ENCODE results near the gene DLL1. TPM values are rescaled to one million over a fixed set of nuclear protein-coding genes. Genes with fewer than 3 reads are reported as not detected.

The DLL1 gene
- total RNA-seq, 1 experiment from 2014 or later: 0.84 TPM

- CTCF ChIA-PET: no interaction called here
- no peaks in the 10 kb centered on the region for H4K20me1 ChIP-seq (ENCODE audit: low read length)
- TF ChIP-seq EZH2 (IDR thresholded peaks at IDR 0.05; ENCODE audit: low read length, unreplicated experiment) (no peak), EZH2phosphoT487 (IDR thresholded peaks at IDR 0.05; ENCODE audit: borderline replicate concordance, low read length) (no peak), CTCF (conservative IDR thresholded peaks at IDR 0.05; ENCODE audit: low read depth, low read length) (no peak)
- H2AFZ ChIP-seq (ENCODE audit: low read length): no peak overlapping the region
- H3K9ac ChIP-seq (ENCODE audit: low read length): no peak overlapping the region
- POLR2A ChIA-PET (ENCODE audit: unreplicated experiment): no interaction called here
- no peaks in the 10 kb centered on the region for H3K79me2 ChIP-seq (ENCODE audit: low read length)
- H3K9me2 ChIP-seq (replicated peaks; ENCODE audit: low read length): no peaks in the 10 kb centered on the region
- no peaks in the 10 kb centered on the region for H3K36me3 ChIP-seq (ENCODE audit: low read depth, low read length)
- H3K4me3 ChIP-seq (ENCODE audit: low read length): peak overlapping the region; percentile 68
- peaks cover 37% of the 10 kb centered on the region for H3K27me3 ChIP-seq (ENCODE audit: low read length)
- H3F3A ChIP-seq (ENCODE audit: low read length, unreplicated experiment): no peaks in the 10 kb centered on the region
- no peak for DNase-seq
- no peak overlapping the region for H3K27ac ChIP-seq (ENCODE audit: low read length)
- intact Hi-C loops (cut with micrococcal nuclease): no loop called here
- H3K9me3 ChIP-seq (ENCODE audit: low read length): no peaks in the 10 kb centered on the region
- no peak for ATAC-seq
- peaks cover 10% of the 10 kb centered on the region for H3K4me1 ChIP-seq (ENCODE audit: insufficient read depth, low read length)
- no TSS peak for BruUV-seq (replicated peaks)
- 0 out of 2 replicates have a peak overlapping the region, but pooled peaks have one; percentile 83 for H3K4me2 ChIP-seq (ENCODE audit: low read length)
Measured at GRCh38 chr6:170296423-170296745, 5.5 kb upstream of the DLL1 start.

GRCh38 chr6:170295510-170296422, 4.9 kb upstream of the DLL1 start:
- no peaks in the 10 kb centered on the region for H3K9me2 ChIP-seq (replicated peaks; ENCODE audit: low read length)
- TF ChIP-seq EZH2 (IDR thresholded peaks at IDR 0.05; ENCODE audit: low read length, unreplicated experiment) (no peak), EZH2phosphoT487 (IDR thresholded peaks at IDR 0.05; ENCODE audit: borderline replicate concordance, low read length) (peak; percentile 52; the same call in 1 of the 2 replicates)
- peak overlapping the region; percentile 80 for H2AFZ ChIP-seq (ENCODE audit: low read length)
- H3K36me3 ChIP-seq (ENCODE audit: low read depth, low read length): no peaks in the 10 kb centered on the region
- H3K9me3 ChIP-seq (ENCODE audit: low read length): no peaks in the 10 kb centered on the region
- no peak overlapping the region for H3K9ac ChIP-seq (ENCODE audit: low read length)
- ChIA-PET CTCF (no interaction called here), POLR2A (ENCODE audit: unreplicated experiment) (no interaction called here)
- peak; percentile 39 for ATAC-seq
- H3F3A ChIP-seq (ENCODE audit: low read length, unreplicated experiment): no peaks in the 10 kb centered on the region
- peak overlapping the region; percentile 83 for H3K4me2 ChIP-seq (ENCODE audit: low read length)
- no TSS peak for BruUV-seq (replicated peaks)
- H3K27ac ChIP-seq (ENCODE audit: low read length): no peak overlapping the region
- H3K4me3 ChIP-seq (ENCODE audit: low read length): peak overlapping the region; percentile 68
- peaks cover 10% of the 10 kb centered on the region for H3K4me1 ChIP-seq (ENCODE audit: insufficient read depth, low read length)
- intact Hi-C loops (cut with micrococcal nuclease): no loop called here
- DNase-seq: peak; percentile 32
- peaks cover 37% of the 10 kb centered on the region for H3K27me3 ChIP-seq (ENCODE audit: low read length)
- H4K20me1 ChIP-seq (ENCODE audit: low read length): no peaks in the 10 kb centered on the region
- H3K79me2 ChIP-seq (ENCODE audit: low read length): no peaks in the 10 kb centered on the region

- Histone ChIP-seq H3F3A (ENCODE audit: low read length, unreplicated experiment) (no peaks in the 10 kb centered on the region), H3K4me1 (ENCODE audit: insufficient read depth, low read length) (peaks cover 10% of the 10 kb centered on the region), H2AFZ (ENCODE audit: low read length) (peak overlapping the region; percentile 80), H3K9me3 (ENCODE audit: low read length) (no peaks in the 10 kb centered on the region), H3K27ac (ENCODE audit: low read length) (no peak overlapping the region), H3K9ac (ENCODE audit: low read length) (no peak overlapping the region), H4K20me1 (ENCODE audit: low read length) (no peaks in the 10 kb centered on the region), H3K4me3 (ENCODE audit: low read length) (peak overlapping the region; percentile 68), H3K36me3 (ENCODE audit: low read depth, low read length) (no peaks in the 10 kb centered on the region), H3K4me2 (ENCODE audit: low read length) (peak overlapping the region; percentile 83), H3K79me2 (ENCODE audit: low read length) (no peaks in the 10 kb centered on the region), H3K9me2 (replicated peaks; ENCODE audit: low read length) (no peaks in the 10 kb centered on the region), H3K27me3 (ENCODE audit: low read length) (peaks cover 42% of the 10 kb centered on the region)
- intact Hi-C loops (cut with micrococcal nuclease): loop anchor here (5.0 kb wide), 1 partner anchor 503 kb away; no protein-coding TSS in a partner anchor
- TF ChIP-seq CTCF (conservative IDR thresholded peaks at IDR 0.05; ENCODE audit: low read depth, low read length): no peak
- TF ChIP-seq EZH2 (IDR thresholded peaks at IDR 0.05; ENCODE audit: low read length, unreplicated experiment): no peak
- TF ChIP-seq EZH2phosphoT487 (IDR thresholded peaks at IDR 0.05; ENCODE audit: borderline replicate concordance, low read length): no peak
- DNase-seq (no peak), ATAC-seq (no peak)
- CTCF ChIA-PET: no interaction called here
- POLR2A ChIA-PET (ENCODE audit: unreplicated experiment): no interaction called here
- no TSS peak for BruUV-seq (replicated peaks)
Measured at GRCh38 chr6:170294813-170295509, 4.1 kb upstream of the DLL1 start.
